Measurements from ENCODE around the gene TNFRSF18. TPM values are rescaled to one million over a fixed set of nuclear protein-coding genes. Genes with fewer than 3 reads are reported as not detected.

Gene TNFRSF18
- total and polyA plus RNA-seq, 4 donors, result 1.0 to 1.3 (median 1.1) TPM; not detected in 1

- Histone ChIP-seq H3K4me3 (ENCODE audit: low read length in 2 of 2) (no peak overlapping the region), H3K36me3 (ENCODE audit: control insufficient read depth in 1 of 2, insufficient read depth in 2 of 2, low read length in 1 of 2) (peaks cover 0 to 7% of the 10 kb centered on the region in 2 donors)
Measured at GRCh38 chr1:1217621-1218523, 11.5 kb upstream of the TNFRSF18 start.

DNA sequence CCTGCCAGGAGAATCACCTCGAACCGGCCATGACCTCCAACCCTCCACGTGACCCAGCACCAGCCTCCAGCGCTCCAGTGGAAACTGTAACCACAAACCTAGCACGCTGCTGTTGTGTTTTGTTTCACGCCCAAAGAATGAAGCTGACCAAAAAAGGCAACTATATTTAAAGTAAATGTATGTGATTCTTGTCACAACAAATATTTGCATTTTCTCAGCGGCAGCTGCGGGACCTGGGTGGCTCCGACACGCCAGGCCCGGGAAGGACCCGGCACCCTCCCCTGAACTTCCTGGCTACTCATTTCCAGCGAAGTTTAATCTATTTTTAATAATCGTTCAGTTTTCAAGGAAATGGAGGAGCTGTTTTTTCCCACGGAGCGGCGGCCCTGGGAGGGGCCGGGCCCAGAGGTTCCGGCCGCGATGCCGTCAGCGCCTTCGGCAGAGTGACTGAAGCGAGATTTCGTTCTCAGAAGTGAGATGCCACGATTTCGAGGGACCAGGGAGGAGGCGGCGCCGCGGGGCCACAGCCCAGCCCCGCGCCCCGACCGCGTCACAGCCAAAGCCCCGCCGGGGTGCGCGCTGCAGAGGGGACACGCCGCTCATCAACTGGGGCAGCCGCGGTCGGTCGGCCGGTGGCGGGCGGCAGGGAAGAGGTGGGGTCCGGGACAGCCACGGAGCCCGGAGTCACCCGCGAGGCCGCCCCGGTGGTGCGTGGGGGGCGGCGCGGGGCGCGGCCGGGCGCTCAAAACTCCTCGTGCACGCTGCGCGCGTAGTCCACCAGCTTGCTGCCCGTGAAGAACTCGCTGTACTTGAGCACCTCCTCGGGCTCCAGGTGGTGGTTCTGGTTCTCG is 10.6 kb upstream of the TNFRSF18 start:
- Histone ChIP-seq H3K4me1 (ENCODE audit: control insufficient read depth in 1 of 2, insufficient read depth in 2 of 2, low read length in 2 of 2) (no peaks in the 10 kb centered on the region), H3K27me3 (ENCODE audit: control insufficient read depth in 1 of 2, insufficient read depth in 2 of 2, low read length in 1 of 2) (no peaks in the 10 kb centered on the region), H3K4me3 (ENCODE audit: low read length in 2 of 2) (no peak overlapping the region), H3K9me3 (ENCODE audit: control insufficient read depth, low read length) (no peaks in the 10 kb centered on the region), H3K27ac (ENCODE audit: low read depth in 1 of 2, low read length in 2 of 2) (no peak overlapping the region), H3K36me3 (ENCODE audit: control insufficient read depth in 1 of 2, insufficient read depth in 2 of 2, low read length in 1 of 2) (peaks cover 0 to 5% of the 10 kb centered on the region in 2 donors)
- ATAC-seq (ENCODE audit: low FRiP score), result no peak
- 92 to 94% methylated on average over 52 to 74 of the region's 74 CpGs for WGBS, 2 donors
- intact Hi-C loops (cut with DNase I), result no loop called here
- no peak for DNase-seq

More at GRCh38 chr1:1217621-1218523, 11.5 kb upstream of the TNFRSF18 start:
- Histone ChIP-seq H3K27ac (ENCODE audit: low read depth in 1 of 2, low read length in 2 of 2) (no peak overlapping the region), H3K4me1 (ENCODE audit: control insufficient read depth in 1 of 2, insufficient read depth in 2 of 2, low read length in 2 of 2) (no peaks in the 10 kb centered on the region), H3K27me3 (ENCODE audit: control insufficient read depth in 1 of 2, insufficient read depth in 2 of 2, low read length in 1 of 2) (no peaks in the 10 kb centered on the region), H3K9me3 (ENCODE audit: control insufficient read depth, low read length) (no peaks in the 10 kb centered on the region)
- DNase-seq (no peak), ATAC-seq (ENCODE audit: low FRiP score) (no peak)
- intact Hi-C loops (cut with DNase I), result no loop called here
- 90 to 91% methylated on average over 52 of the region's 52 CpGs for WGBS, 2 donors

- Histone ChIP-seq H3K9me3 (ENCODE audit: control insufficient read depth, low read length) (no peaks in the 10 kb centered on the region), H3K4me3 (ENCODE audit: low read length in 2 of 2) (no peak overlapping the region), H3K36me3 (ENCODE audit: control insufficient read depth in 1 of 2, insufficient read depth in 2 of 2, low read length in 1 of 2) (peaks cover 0 to 5% of the 10 kb centered on the region in 2 donors), H3K4me1 (ENCODE audit: control insufficient read depth in 1 of 2, insufficient read depth in 2 of 2, low read length in 2 of 2) (no peaks in the 10 kb centered on the region), H3K27ac (ENCODE audit: low read depth in 1 of 2, low read length in 2 of 2) (no peak overlapping the region), H3K27me3 (ENCODE audit: control insufficient read depth in 1 of 2, insufficient read depth in 2 of 2, low read length in 1 of 2) (no peaks in the 10 kb centered on the region)
- no peak for ATAC-seq (ENCODE audit: low FRiP score)
- DNase-seq, result no peak
- intact Hi-C loops (cut with DNase I), result no loop called here
- 85 to 88% methylated on average over 19 to 21 of the region's 21 CpGs for WGBS, 2 donors
Measured at GRCh38 chr1:1215881-1216605, 9.7 kb upstream of the TNFRSF18 start.

DNA sequence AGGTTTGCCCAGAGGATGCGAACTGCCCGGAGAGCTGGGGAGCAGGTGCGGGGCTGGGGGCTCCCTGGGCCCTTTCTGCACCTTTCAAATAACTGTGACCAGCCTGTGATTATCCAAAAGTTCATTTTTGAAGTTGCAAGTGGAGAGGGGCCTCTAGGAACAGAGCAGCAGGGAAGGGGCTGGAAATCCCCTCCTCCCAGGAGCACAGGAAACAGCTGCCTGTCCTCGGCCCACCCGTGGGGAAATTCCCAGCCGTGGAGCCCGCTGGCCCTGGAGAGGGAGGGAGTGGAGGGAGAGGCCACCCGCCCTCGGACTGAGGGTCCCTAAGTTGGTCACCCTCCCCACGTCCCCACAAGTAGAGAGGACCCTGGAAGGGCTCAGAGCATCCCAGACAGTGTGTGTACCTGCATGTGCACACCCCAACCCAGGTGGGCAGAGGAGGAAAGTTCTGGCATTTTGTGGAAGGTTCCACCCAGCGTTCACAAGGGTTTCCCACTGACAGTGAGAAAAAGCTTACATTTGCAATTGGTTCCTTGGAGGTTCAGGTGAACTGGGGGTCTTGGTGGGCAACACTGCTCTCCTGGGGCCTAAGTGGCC is 8.8 kb upstream of the TNFRSF18 start:
- no peak for DNase-seq
- H3K27ac ChIP-seq (ENCODE audit: low read depth in 1 of 2, low read length in 2 of 2), result no peak overlapping the region
- intact Hi-C loops (cut with DNase I), result no loop called here
- H3K27me3 ChIP-seq (ENCODE audit: control insufficient read depth in 1 of 2, insufficient read depth in 2 of 2, low read length in 1 of 2), result no peaks in the 10 kb centered on the region
- ATAC-seq (ENCODE audit: low FRiP score), result no peak
- H3K36me3 ChIP-seq (ENCODE audit: control insufficient read depth in 1 of 2, insufficient read depth in 2 of 2, low read length in 1 of 2), result peaks cover 0 to 5% of the 10 kb centered on the region in 2 donors
- 57 to 58% methylated on average over 11 of the region's 11 CpGs for WGBS, 2 donors
- no peaks in the 10 kb centered on the region for H3K4me1 ChIP-seq (ENCODE audit: control insufficient read depth in 1 of 2, insufficient read depth in 2 of 2, low read length in 2 of 2)
- no peak overlapping the region for H3K4me3 ChIP-seq (ENCODE audit: low read length in 2 of 2)
- H3K9me3 ChIP-seq (ENCODE audit: control insufficient read depth, low read length), result no peaks in the 10 kb centered on the region

- H3K27ac ChIP-seq (ENCODE audit: low read depth in 1 of 2, low read length in 2 of 2), result no peak within 1 kb of the TSS
- intact Hi-C loops (cut with DNase I), result no loop called here
- H3K4me3 ChIP-seq (ENCODE audit: low read length in 2 of 2), result no peak within 1 kb of the TSS
- H3K36me3 ChIP-seq (ENCODE audit: control insufficient read depth in 1 of 2, insufficient read depth in 2 of 2, low read length in 1 of 2), result peaks cover 0 to 5% of the 10 kb centered on the region in 2 donors
- H3K4me1 ChIP-seq (ENCODE audit: control insufficient read depth in 1 of 2, insufficient read depth in 2 of 2, low read length in 2 of 2), result no peaks in the 10 kb centered on the region
- peak in 1 of 2 donors; percentile 62 for DNase-seq
- 68 to 71% methylated on average over 53 to 56 of the region's 56 CpGs for WGBS, 2 donors
- H3K9me3 ChIP-seq (ENCODE audit: control insufficient read depth, low read length), result no peaks in the 10 kb centered on the region
- H3K27me3 ChIP-seq (ENCODE audit: control insufficient read depth in 1 of 2, insufficient read depth in 2 of 2, low read length in 1 of 2), result no peaks in the 10 kb centered on the region
- ATAC-seq (ENCODE audit: low FRiP score), result no peak
Measured at GRCh38 chr1:1213345-1214265, 7.2 kb upstream of the TNFRSF18 start, which contains the start of gene TNFRSF4. TNFRSF4 (minus strand) TSS chr1:1214153; CDS start chr1:1214127, 26 bp downstream.

DNA sequence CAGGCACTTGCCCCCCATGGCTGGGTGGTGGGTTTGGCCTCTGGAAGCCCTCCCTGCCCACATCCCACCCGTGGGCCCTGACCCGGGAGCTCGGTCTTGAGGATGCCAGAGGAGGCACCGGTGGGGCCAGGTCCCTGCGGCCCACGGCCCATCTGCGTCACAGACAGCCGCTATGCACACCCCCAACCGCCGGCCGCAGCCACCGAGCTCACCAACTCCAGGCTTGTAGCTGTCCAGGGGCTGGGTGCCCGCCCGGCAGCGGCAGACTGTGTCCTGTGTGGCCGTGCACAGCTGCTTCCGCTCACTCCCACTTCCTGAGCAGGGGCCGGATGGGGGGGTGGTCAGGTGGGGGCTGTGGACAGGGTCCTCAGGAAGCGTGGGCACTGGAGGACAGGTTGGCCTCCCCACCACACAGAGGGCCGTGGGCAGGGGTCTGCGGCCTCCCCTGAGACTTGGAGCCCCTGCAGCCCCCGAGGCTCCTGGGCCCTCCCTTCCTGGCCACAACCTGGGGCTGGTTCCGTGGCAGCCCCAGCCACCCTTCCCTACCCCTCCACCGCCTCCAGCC is 6.5 kb upstream of the TNFRSF18 start:
- peak; percentile 3 for ATAC-seq (ENCODE audit: low FRiP score)
- no peak overlapping the region for H3K27ac ChIP-seq (ENCODE audit: low read depth in 1 of 2, low read length in 2 of 2)
- no peaks in the 10 kb centered on the region for H3K9me3 ChIP-seq (ENCODE audit: control insufficient read depth, low read length)
- WGBS, 2 donors, result 70% methylated on average over 20 to 24 of the region's 24 CpGs
- no peaks in the 10 kb centered on the region for H3K4me1 ChIP-seq (ENCODE audit: control insufficient read depth in 1 of 2, insufficient read depth in 2 of 2, low read length in 2 of 2)
- H3K4me3 ChIP-seq (ENCODE audit: low read length in 2 of 2), result no peak overlapping the region
- intact Hi-C loops (cut with DNase I), result no loop called here
- peaks cover 0 to 2% of the 10 kb centered on the region in 2 donors for H3K36me3 ChIP-seq (ENCODE audit: control insufficient read depth in 1 of 2, insufficient read depth in 2 of 2, low read length in 1 of 2)
- H3K27me3 ChIP-seq (ENCODE audit: control insufficient read depth in 1 of 2, insufficient read depth in 2 of 2, low read length in 1 of 2), result no peaks in the 10 kb centered on the region
- peak; percentile 62 to 80 for DNase-seq

GRCh38 chr1:1211541-1212441 is 5.4 kb upstream of the TNFRSF18 start:
- Histone ChIP-seq H3K27ac (ENCODE audit: low read depth in 1 of 2, low read length in 2 of 2) (no peak overlapping the region), H3K4me3 (ENCODE audit: low read length in 2 of 2) (no peak overlapping the region), H3K9me3 (ENCODE audit: control insufficient read depth, low read length) (no peaks in the 10 kb centered on the region), H3K4me1 (ENCODE audit: control insufficient read depth in 1 of 2, insufficient read depth in 2 of 2, low read length in 2 of 2) (no peaks in the 10 kb centered on the region), H3K36me3 (ENCODE audit: control insufficient read depth in 1 of 2, insufficient read depth in 2 of 2, low read length in 1 of 2) (no peaks in the 10 kb centered on the region), H3K27me3 (ENCODE audit: control insufficient read depth in 1 of 2, insufficient read depth in 2 of 2, low read length in 1 of 2) (no peaks in the 10 kb centered on the region)
- ATAC-seq (ENCODE audit: low FRiP score) (no peak), DNase-seq (peak; percentile 42 to 71)
- intact Hi-C loops (cut with DNase I), result no loop called here
- 87 to 91% methylated on average over 26 to 28 of the region's 28 CpGs for WGBS, 2 donors
